Measurements from ENCODE around the gene PLK1.

GRCh38 chr16:23687034-23687808, 8.5 kb downstream of the PLK1 start:
- TF ChIP-seq MBNL3 (CRISPR knock-in tag; conservative IDR thresholded peaks at IDR 0.05) (no peak), FOXM1 (CRISPR knock-in tag; IDR thresholded peaks at IDR 0.05) (no peak), TCF7 (IDR thresholded peaks at IDR 0.05; ENCODE audit: low read depth) (no peak)
- TF ChIP-seq, protein P1, sequence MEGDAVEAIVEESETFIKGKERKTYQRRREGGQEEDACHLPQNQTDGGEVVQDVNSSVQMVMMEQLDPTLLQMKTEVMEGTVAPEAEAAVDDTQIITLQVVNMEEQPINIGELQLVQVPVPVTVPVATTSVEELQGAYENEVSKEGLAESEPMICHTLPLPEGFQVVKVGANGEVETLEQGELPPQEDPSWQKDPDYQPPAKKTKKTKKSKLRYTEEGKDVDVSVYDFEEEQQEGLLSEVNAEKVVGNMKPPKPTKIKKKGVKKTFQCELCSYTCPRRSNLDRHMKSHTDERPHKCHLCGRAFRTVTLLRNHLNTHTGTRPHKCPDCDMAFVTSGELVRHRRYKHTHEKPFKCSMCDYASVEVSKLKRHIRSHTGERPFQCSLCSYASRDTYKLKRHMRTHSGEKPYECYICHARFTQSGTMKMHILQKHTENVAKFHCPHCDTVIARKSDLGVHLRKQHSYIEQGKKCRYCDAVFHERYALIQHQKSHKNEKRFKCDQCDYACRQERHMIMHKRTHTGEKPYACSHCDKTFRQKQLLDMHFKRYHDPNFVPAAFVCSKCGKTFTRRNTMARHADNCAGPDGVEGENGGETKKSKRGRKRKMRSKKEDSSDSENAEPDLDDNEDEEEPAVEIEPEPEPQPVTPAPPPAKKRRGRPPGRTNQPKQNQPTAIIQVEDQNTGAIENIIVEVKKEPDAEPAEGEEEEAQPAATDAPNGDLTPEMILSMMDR (CRISPR knock-in tag; IDR thresholded peaks at IDR 0.05): no peak

Data from HepG2 (cell line).